ENCODE results near the gene POMZP3.
"Not testable (repeated sequence)": the region's sequence is repeated elsewhere in the genome, so short reads cannot be mapped to it uniquely, and the experiment has no call there.

The POMZP3 gene

GRCh38 chr7:76586585-76587315, 40.3 kb downstream of the POMZP3 start:
- not testable (repeated sequence) for DNase-seq

GRCh38 chr7:76583636-76584281, 43.3 kb downstream of the POMZP3 start:
- not testable (repeated sequence) for DNase-seq

- not testable (repeated sequence) for DNase-seq
Measured at GRCh38 chr7:76582848-76583631, 44.0 kb downstream of the POMZP3 start.

GRCh38 chr7:76575919-76576655, 51.0 kb downstream of the POMZP3 start:
- DNase-seq: not testable (repeated sequence)

GRCh38 chr7:76575431-76575830, 51.6 kb downstream of the POMZP3 start:
- DNase-seq: not testable (repeated sequence)

- not testable (repeated sequence) for DNase-seq
Measured at GRCh38 chr7:76572296-76572695, 54.8 kb downstream of the POMZP3 start.

GRCh38 chr7:76570324-76570775, 56.7 kb downstream of the POMZP3 start:
- DNase-seq: not testable (repeated sequence)

- not testable (repeated sequence) for DNase-seq
Measured at GRCh38 chr7:76568742-76569141, 58.3 kb downstream of the POMZP3 start.

GRCh38 chr7:76567753-76568152, 59.3 kb downstream of the POMZP3 start:
- not testable (repeated sequence) for DNase-seq

- not testable (repeated sequence) for DNase-seq
Measured at GRCh38 chr7:76567311-76567710, 59.8 kb downstream of the POMZP3 start.

- DNase-seq: not testable (repeated sequence)
Measured at GRCh38 chr7:76565001-76565400, 62.1 kb downstream of the POMZP3 start.

- not testable (repeated sequence) for DNase-seq
Measured at GRCh38 chr7:76561342-76561741, 65.7 kb downstream of the POMZP3 start.

- DNase-seq: not testable (repeated sequence)
Measured at GRCh38 chr7:76560157-76560556, 66.9 kb downstream of the POMZP3 start.

Data from cortex of kidney (tissue), 1 donor.